GM10266 (cell line): ENCODE data around the gene MARCHF10.
"Not testable (repeated sequence)": the region's sequence is repeated elsewhere in the genome, so short reads cannot be mapped to it uniquely, and the experiment has no call there.

ENCODE experiments used
- DNase-seq: peaks from one replicate; pipeline ENCODE4 v3.0.0; 2012; ENCODE audit errors: extremely low spot score
- CTCF ChIP-seq: IDR thresholded peaks from 2 replicates; pipeline ENCODE4 v1.5.1; 2012; ENCODE audit warnings: mild to moderate bottlenecking, low read depth; ENCODE audit not compliant: control insufficient read depth, insufficient read depth; ENCODE audit errors: missing control alignments

MARCHF10 gene

GRCh38 chr17:62792447-62792800 lies 15.7 kb downstream of the MARCHF10 start:
- TF ChIP-seq CTCF = no peak
- DNase-seq = no peak

- no peak for TF ChIP-seq CTCF
- DNase-seq = no peak
These were observed 16.2 kb downstream of the MARCHF10 start for GRCh38 chr17:62791767-62792446.

GRCh38 chr17:62791235-62791734 lies 16.8 kb downstream of the MARCHF10 start:
- DNase-seq = no peak
- no peak for TF ChIP-seq CTCF

GRCh38 chr17:62790564-62790986 lies 17.5 kb downstream of the MARCHF10 start:
- TF ChIP-seq CTCF = no peak
- DNase-seq = no peak

- TF ChIP-seq CTCF = no peak
These were observed 20.7 kb downstream of the MARCHF10 start for GRCh38 chr17:62787366-62787765.

GRCh38 chr17:62786646-62787045 lies 21.5 kb downstream of the MARCHF10 start:
- no peak for TF ChIP-seq CTCF
- no peak for DNase-seq

More at GRCh38 chr17:62787366-62787765, 20.7 kb downstream of the MARCHF10 start:
- no peak for DNase-seq

- not testable (repeated sequence) for DNase-seq
These were observed 22.1 kb downstream of the MARCHF10 start for GRCh38 chr17:62785983-62786382.

GRCh38 chr17:62782730-62783270 lies 25.3 kb downstream of the MARCHF10 start:
- no peak for TF ChIP-seq CTCF
- DNase-seq = no peak
